Uterus (tissue), 2 donors: Measurements from ENCODE around the gene CDC7.

Experiments used
- POLR2A ChIP-seq, 2 donors: fragments of 450-650 bp; IDR thresholded peaks; one replicate each; pipeline ENCODE4 v1.6.1; 2016; ENCODE audit warnings: antibody characterized with exemption in 2 of 2, mild to moderate bottlenecking in 1 of 2, moderate library complexity in 1 of 2
- TF ChIP-seq, protein P1 (sequence below), 4 experiments: fragments of 200-600 bp in 2 of 4; fragments of 450-650 bp in 2 of 4; sonication (generic) in 2 of 4; IDR thresholded peaks; one replicate each; pipeline ENCODE4 v1.5.1; 2016 to 2019; ENCODE audit warnings: antibody characterized with exemption in 4 of 4, mild to moderate bottlenecking in 2 of 4, moderate library complexity in 1 of 4

DNA sequence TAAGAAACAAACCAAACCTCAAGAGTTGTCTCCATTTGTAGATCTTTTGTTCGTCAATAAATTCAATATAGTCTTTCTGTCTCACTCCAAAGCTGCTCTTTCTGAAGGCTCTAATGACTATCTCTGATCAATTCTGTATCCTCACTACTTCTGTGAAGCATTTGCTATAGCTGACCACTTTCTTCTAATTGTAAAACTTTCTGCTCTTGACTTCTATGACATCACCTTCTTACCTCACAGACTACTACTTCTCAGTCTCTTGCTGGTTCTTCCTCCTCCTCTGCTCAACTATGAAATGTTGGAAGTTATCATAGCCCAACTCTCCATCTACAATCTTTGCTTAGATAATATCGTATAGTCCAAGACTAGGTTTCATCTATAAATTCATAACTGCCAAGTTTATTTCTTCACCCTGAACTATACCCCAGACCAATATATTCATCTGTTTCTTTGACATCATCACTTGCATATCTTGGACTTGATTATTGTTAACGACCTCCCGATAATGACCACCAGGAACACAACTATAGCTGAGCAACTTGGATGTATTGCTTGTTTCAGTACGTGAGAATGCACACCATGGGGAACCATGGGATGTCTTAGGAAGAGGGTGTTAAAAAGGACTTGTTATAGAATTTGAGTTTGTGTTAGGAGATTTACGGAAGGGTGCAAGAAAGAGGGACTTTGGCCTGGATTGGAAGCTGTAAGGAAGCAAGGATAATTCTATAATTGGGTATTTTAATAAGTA lies 2.0 kb upstream of the CDC7 start:
- TF ChIP-seq, protein P1, sequence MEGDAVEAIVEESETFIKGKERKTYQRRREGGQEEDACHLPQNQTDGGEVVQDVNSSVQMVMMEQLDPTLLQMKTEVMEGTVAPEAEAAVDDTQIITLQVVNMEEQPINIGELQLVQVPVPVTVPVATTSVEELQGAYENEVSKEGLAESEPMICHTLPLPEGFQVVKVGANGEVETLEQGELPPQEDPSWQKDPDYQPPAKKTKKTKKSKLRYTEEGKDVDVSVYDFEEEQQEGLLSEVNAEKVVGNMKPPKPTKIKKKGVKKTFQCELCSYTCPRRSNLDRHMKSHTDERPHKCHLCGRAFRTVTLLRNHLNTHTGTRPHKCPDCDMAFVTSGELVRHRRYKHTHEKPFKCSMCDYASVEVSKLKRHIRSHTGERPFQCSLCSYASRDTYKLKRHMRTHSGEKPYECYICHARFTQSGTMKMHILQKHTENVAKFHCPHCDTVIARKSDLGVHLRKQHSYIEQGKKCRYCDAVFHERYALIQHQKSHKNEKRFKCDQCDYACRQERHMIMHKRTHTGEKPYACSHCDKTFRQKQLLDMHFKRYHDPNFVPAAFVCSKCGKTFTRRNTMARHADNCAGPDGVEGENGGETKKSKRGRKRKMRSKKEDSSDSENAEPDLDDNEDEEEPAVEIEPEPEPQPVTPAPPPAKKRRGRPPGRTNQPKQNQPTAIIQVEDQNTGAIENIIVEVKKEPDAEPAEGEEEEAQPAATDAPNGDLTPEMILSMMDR (IDR thresholded peaks at IDR 0.05): no peak
- no peak for TF ChIP-seq POLR2A (IDR thresholded peaks at IDR 0.05)
